Stimulated activated CD4-positive, alpha-beta T cell treated with anti-CD3 and anti-CD28 coated beads, Interleukin-1b, Interleukin-23, amount 100 ng/mL, for 1 hour (primary cell): ENCODE data around the gene APOL4.
"Not testable (repeated sequence)": the region's sequence is repeated elsewhere in the genome, so short reads cannot be mapped to it uniquely, and the experiment has no call there.

Source experiments
- DNase-seq, 2 donors: peaks; one replicate each; pipeline ENCODE4 v3.0.0-alpha.2; 2020; ENCODE audit warnings: low read depth in 2 of 2

Gene APOL4

DNA sequence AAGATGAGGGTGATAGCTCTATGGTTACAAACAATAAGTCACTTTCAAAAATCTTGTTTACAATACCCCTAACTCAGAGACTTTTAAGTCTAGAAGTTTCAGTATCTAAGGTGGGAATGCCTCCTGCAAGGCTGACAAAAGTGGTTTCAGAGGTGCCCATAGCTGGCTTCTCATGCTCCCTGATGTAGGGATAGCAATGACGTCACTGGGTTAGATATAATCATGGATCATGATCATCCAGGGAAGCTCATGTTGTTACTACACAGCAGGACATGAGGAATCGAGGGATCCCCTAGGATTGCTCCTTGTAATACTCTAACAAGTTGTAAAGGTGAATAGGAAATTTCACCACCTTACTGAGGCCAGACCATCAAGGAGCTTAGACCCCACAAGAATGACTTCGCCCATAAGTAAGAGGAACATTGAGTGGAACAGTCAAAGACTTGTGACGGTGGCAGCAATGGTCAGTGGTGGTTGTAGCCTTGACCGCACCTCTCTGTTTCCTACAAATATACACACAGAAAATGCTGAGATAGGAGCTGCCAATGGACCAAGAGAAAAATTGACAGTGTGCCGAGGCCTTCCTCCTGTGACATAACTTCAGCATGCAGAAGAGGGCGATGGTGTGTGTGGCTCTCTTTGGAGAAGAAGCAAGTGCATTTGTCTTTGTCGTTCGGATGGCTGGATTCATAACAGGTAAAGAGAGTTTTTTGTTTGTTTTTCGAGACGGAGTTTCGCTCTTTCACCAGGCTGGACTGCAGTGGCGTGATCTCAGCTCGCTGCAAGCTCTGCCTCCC lies 15.6 kb downstream of the APOL4 start:
- no peak for DNase-seq

DNA sequence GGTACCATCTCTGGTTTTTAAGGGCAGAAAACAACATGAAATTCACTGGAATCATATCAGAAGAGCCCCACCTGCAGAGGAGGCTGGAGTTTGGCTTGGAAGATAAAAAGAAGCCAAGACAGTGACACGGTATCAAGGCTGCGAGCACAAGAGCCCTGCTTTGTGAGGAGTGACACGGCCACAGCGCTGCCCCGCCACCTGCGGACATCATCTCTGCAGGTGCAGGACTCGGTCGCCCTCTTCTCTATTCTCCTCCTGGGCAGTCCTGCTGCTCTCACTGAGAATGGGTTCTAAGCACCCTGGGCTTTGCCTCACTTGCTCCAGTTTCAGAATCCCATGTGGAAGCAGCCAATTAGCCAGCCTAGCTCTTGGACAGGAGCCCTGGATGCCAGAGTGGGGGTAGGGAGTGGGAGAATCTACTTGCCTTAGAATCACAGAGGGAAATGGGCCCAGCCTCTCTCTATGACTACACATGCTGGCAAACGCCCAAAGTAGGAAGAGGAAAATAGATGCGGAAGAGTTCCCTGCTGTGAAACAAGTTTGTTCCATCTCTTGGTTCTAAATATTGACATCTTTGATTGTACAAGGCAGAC lies 17.1 kb downstream of the APOL4 start:
- no peak for DNase-seq

DNA sequence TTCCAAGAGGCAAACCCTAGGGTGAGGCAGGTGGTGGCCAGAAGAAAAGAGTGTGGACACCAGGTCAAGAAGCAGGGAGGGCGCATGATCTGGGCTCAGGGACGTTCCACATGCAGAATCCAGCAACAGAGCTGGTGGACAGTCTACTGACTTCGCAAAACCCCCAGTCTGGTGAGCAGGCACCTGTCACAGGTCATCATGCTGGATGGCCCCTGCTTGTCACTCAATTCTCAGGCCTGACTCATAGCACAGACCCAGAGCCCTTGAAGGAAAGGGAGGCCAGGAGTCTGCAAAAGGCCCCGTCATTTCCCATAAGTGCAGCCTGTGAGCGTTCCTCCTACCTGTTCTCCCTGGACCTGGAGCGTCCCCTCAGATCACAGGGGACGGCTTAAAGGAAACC lies 18.2 kb downstream of the APOL4 start:
- no peak for DNase-seq

DNA sequence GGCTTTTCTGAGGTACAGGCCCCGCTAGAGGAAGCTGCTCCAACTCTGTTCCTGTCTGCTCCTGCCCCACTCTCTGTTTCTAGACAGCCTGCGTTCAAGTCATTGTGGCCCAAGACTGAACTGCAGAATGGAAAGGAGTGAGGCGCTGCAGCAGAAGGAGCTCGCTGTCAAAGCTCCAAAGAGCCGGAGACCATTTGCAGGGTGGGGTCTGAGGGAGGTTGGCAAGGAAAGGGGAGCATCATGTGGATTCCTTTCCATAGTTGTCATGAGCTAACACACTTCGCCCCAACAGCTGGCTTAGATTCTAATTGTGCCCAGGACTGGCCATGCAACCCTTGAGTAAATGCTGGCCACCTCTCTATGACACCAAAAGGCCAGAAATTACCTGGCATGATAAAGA lies 18.8 kb downstream of the APOL4 start:
- no peak for DNase-seq

DNA sequence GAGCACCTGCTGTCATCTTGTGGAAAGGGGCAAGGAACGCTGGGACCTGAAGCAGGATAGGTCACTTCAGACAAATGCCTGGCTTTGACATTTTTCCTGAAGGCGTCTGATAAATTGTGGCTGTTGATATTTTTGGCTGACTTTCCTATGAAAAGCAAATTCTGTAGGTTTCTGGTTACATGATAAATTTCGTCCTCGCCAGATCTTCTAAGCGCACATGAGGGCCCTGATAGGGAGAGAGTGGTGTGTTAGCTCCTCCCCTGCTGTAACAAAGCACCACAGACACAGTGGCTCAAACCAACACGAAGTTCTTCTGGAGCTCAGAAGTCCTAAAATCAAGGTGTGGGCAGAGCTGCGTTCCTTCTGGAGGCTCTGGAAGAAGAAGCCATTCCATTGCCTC lies 19.6 kb downstream of the APOL4 start:
- DNase-seq = no peak

DNA sequence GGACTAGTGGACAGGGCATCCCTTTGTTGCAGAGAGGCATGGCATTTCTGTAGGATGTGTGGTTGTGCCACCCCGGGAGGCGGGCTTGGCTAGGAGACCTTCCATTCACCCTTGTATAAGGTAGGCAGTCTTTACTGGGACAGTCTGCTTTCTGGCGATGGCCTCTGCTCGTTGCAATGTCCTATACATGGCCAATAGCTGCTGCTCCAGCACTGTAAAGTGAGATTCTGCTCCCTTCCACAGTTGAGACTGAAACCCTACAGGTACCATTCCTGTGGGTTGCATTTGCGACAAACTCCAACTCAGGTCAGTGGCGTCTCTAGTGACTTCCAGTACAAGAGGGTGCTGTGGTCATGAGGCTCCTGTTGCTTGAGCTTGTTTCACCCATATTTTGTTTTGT lies 20.7 kb downstream of the APOL4 start:
- DNase-seq = no peak

DNA sequence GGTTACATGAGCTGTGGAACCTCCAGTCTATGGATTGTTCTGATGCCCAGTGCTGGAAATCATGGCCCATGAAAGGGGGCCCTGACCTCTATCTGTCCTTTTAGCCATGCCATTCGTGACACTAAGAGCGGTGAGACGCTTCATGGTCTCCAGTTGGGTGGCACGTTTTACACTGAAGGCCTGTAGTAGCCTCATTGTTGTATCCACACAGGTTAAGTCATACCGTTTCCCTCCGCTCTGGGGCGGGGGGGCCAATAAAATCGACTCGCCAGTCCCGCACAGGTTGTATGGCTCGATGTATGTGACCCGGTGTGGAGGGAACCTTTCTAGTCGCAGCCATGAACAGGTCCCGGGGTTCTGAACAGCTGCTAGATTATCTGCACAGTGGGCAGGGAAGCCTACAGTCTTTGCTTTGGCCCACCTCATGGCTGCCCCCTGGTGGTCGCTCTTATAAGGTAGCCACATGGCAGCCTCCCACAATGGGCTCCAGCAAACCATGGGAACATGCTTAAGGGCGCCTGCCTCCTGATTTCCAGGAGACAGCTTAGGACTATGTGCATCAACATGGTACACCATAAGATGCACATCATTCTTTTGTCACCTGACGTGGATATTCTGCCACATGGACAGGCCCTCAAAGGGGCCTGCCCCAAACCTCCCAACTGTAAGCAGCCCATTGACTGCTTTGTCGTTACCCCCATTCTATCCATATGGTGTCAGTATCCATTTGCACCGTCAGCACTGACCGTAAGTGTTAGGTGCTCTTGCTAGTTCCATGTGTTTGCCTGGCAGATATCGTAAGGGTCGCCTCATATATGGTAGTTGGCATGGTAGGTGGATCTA lies 21.4 kb downstream of the APOL4 start:
- peak; percentile 77 to 80 for DNase-seq

DNA sequence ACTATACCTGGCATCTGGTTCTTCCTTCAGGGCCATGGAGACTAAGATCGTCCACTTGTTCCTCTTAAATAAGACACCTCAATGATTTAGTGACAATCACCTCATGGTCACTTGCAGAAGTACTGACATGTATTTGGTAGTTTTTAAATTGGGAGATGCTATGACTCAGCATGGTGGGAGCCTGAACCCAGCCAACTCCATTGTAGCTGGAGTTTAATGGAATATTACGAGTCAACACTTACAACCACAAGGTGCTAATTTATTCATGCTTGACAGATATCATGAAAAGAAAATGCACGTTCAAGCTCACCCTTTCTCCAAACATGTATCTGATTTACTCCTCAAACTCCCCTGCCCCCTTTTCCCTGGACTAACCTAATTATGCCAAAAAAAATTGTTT lies 24.4 kb downstream of the APOL4 start:
- no peak for DNase-seq

DNA sequence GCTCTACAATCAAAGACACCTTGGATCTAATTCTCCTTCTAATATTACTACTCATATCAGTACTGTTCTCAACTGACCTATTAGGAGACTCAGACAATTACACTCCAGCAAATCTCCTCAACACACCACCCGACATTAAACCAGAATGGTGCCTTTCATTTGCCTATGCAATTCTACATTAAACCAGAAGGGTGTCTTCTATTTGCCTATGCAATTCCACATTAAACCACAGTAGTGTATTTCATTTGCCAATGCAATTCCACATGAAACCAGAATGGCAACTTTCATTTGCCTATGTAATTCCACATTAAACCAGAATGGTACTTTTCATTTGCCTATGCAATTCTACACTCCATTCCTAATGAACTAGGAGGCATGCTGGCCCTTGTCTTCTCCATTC lies 25.7 kb downstream of the APOL4 start:
- no peak for DNase-seq

DNA sequence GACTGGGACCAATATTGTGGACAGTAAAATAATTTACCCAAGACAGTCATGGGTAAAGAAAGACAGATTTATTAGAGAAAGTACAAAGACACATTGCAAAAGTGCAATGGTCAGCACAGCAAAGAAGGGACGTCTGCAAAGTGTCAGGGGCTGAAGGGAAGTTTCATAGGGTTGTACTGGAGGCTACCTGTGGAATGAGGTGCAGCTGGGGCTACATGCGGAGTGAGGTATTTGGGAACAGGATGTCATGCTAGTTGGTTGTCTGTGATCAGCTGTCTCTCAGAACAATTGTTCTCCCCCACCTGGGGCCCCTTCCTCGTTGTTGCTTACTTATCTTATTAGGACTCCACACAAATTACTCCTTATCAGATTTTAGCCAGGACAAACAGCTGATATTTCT lies 29.7 kb downstream of the APOL4 start:
- no peak for DNase-seq

DNA sequence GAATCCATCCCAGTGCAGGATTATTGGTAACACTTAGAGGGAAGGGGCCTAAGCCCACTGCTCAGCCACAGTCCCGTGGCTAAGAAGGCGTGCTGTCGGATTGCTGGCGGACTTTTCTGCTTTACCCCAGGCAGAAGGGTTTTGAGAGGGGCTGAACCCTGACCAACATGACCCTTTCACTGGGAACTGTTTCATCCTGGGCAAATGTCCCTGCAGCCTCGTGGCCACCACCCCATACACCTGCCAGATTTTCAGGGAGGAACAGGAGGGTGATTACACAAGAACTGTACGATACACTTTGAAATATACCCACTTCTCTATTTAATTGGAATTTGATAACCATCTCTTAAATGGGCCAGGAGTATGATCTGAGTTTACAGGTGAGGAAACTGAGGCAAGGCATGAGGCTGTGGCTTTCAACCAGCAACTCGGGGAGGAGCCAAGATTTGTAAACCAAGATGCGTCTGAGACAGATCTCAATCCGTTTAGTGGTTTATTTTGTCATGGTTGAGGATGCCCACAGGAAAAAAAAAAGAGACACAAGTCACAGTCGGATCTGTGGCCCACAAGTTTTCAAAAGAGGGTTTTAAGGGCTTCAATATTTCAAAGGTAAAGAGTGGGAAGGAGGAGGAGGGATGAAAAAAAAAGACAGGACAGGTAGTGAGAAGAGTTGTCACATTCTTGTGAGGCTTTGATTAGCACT lies 34.9 kb downstream of the APOL4 start:
- no peak for DNase-seq

DNA sequence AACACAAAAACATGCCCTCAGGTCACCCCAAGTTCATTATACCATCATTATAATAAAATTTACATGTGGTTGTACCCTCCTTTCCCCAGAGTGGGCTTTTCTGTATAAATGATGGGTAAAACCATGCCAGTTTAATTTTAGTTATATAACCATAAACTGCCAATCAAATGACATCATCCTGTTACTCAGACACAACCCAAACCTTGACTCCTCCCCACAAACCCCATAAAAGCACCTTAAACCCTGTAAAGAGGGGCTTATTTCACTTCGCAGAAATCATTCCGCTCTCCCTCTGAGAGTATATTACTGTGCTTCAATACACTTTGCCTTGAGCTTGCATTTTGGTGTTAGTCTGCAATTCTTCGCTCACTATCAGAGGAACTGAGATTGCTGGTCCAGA lies 35.5 kb downstream of the APOL4 start:
- DNase-seq = no peak

DNA sequence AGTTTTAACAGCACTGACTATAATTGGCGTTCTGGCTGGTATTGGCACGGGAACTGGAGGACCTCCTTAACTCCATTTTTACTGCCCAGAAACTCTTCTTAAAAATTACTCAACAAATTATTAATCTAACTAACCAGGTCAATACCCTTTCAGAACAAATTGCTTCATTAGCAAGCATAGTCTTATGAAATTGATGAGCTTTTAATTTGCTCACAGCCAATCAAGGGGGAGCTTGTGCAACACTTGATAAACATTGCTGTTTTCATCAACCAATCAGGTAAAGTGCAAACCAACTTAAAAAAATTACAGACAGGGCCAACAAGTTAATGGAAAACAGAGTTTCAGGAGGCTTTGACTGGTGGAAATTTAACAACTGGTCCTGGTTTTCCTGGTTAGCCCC lies 36.5 kb downstream of the APOL4 start:
- DNase-seq = no peak

DNA sequence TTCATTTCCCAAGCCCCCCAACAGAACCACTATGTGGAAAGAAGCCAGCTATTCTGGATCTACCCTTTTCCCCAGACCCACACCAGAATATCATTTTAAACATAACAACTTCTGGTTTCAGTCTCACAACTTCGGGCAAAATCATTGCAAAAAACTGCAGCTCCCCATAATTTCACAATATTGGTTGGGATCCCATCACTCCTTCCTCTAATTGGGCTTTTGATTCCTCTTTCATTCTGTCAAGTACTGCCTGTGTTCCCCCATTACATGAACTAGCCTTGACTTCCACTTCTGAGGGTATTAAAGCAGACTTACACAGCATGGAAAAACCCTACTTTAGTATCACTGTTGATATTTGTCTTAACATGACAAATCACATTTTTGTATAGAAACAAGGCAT lies 37.0 kb downstream of the APOL4 start:
- DNase-seq = no peak

DNA sequence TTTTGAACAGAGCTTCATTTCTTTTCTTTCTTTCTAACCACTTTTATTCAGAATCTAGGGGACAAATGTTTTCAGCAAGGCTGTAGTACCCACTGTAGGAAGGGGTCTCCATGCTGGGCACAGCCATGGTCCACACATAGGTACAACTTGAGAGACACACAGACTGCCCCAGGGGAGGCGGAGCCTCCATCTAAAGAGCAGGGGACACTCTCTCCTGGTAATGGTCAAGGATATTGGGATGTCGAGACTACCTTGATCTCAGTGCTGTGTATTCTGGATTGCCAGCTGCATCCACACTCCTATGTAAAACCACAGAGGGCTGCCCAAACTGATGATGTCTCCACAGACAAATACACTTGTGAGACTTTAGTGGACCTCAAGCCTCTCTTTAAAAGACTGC lies 38.1 kb downstream of the APOL4 start:
- DNase-seq = no peak

DNA sequence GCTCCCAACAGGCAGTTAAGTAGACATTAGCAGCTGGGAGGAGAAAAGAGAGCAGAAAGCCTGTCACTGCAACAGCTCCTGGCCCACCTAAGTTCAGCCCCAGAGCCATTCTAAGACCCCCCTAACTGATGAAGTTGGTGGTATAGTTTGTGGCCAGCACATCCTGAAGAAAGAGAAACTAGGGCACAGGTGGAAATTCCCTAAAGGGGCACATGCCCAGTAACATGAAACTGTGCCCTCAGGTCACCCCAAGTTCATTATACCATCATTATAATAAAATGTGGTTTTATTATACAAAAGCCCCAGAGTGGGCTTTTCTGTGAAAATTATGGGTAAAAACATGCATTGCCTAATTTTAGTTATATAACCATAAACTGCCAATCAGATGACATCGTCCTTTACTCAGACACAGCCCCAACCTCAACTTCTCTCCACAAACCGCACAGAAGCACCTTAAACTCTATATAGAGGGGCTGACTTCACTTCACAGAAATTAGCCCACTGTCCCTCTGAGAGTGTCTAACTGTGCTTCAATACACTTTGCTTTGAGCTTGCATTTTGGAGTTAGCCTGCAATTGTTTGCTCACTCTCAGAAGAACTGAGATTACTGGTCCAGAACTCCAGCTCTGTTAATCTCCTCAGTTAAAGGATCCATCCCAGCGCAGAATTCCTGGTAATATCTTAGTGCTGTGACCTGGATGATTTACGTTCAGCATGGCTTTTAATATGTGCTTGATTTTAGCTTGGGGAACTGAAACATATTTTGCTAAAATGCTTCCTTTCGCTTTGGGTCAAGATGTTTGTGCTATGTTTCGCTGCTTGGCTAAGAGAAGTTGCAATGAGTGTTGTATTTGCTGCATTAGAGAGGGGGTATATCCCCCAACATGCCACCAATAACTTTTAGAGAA lies 39.2 kb downstream of the APOL4 start:
- no peak for DNase-seq

DNA sequence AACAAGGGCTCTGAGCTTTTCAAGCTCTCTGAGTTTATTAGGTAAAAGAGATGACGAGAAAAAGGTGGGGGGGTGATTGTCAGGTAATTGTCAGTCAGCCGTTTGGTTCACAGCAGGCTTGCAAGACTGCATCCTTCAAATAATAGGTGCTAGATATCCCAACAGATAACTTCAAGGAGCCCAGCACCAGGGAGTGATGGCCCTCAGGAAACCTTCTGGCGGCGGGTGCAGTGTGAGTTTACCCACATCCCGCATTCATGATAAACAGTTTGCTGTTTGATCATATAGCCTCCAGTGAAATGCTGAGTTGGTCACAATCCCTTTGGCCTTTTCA lies 39.8 kb downstream of the APOL4 start:
- not testable (repeated sequence) for DNase-seq

DNA sequence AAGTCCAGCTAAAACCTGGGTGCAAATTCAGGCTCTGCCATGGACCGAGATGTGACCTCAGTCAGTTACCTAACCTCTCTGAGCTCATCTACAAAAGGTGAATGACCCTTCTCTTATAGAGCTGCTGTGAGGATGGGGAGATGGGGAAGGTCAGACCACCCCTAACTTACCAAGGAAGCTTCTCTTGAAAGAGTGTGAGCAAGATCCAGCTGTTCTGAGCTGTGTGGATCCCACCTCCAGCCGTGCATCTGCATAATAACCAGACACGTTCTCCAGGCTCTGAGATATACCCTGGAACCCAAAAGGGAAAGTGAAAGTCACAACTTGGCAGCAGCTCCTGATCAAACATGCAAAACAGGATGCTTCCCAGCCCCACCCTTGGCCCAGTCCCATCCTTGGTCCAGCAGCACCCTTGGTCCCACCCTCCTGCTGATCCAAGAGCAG lies 41.1 kb downstream of the APOL4 start, which contains the start of gene APOL3:
TSS of gene APOL3 (minus strand) at position 257 of the 444 bp plus-strand sequence. CDS start 11,700 bp downstream, outside the sequence.
- no peak for DNase-seq

DNA sequence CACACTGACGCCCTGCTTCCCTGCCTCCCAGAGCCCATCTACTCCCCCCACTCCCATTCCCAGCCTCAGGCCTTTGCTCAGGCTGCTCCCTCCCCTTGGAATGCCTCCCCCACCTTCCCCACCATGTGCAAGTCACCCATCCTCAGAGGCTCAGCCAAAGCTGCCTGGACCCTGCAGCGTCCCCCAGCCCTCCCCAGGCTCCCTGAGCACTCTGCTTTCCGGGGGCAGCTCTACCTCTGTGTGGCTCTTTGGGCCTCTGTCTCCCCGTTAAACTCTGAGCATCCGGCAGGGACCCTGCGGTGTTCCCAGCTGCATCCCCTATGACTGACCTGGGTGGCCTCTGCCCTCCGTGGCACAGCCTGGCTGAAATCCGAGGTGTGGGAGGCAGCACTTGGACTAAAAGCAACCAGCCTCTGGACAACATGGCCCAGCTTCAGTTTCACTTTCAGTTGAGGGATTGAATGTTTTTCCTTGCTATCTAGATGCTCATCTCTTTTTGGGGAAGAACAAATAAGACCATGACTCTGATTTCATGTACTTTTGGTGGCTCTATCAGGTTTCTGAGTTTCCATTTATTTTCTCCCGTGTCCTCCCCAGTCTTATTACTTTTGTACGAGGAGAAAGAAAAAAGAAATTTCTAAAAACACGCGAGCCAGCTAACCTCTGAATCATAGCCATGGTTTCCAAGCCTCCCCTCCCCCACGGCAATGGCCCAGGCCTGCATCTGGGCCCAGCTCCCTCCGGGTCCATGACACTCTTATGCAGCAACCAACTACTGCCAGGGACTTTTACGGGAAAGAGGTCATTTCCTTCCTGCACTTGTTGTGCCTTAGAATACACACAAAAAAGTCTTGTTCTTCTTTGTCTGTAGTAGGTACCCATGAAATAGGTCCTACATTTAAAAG lies 44.8 kb downstream of the APOL4 start:
- peak in 1 of 2 donors; percentile 65 for DNase-seq

DNA sequence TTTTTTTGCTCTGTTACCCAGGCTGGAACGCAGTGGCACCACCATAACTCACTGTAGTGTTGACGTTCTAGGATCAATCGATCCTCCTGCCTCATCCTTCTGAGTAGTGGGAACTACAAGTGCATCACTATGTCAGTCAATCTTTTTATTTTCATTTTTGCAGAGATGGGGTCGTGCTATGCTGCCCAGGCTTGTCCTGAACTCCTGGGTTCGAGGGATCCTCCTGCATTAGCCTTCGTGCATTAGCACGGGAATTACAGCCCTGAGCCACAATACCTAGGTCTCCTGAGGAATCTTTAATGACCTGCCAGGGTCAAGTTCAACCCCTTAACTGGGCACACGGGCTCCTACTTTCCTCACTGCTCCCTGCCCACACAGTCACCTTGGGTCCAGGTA lies 45.5 kb downstream of the APOL4 start:
- DNase-seq = no peak
